ENCODE data around the gene SPTLC2. TPM values are rescaled to one million over a fixed set of nuclear protein-coding genes. Genes with fewer than 3 reads are reported as not detected.
"Not testable (repeated sequence)": the region's sequence is repeated elsewhere in the genome, so short reads cannot be mapped to it uniquely, and the experiment has no call there.

Gene SPTLC2, protein sequence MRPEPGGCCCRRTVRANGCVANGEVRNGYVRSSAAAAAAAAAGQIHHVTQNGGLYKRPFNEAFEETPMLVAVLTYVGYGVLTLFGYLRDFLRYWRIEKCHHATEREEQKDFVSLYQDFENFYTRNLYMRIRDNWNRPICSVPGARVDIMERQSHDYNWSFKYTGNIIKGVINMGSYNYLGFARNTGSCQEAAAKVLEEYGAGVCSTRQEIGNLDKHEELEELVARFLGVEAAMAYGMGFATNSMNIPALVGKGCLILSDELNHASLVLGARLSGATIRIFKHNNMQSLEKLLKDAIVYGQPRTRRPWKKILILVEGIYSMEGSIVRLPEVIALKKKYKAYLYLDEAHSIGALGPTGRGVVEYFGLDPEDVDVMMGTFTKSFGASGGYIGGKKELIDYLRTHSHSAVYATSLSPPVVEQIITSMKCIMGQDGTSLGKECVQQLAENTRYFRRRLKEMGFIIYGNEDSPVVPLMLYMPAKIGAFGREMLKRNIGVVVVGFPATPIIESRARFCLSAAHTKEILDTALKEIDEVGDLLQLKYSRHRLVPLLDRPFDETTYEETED
- 10.4 and 14.7 TPM in 2 replicates for total RNA-seq (2014; rRNA removed; shearing (Covaris generic))

DNA sequence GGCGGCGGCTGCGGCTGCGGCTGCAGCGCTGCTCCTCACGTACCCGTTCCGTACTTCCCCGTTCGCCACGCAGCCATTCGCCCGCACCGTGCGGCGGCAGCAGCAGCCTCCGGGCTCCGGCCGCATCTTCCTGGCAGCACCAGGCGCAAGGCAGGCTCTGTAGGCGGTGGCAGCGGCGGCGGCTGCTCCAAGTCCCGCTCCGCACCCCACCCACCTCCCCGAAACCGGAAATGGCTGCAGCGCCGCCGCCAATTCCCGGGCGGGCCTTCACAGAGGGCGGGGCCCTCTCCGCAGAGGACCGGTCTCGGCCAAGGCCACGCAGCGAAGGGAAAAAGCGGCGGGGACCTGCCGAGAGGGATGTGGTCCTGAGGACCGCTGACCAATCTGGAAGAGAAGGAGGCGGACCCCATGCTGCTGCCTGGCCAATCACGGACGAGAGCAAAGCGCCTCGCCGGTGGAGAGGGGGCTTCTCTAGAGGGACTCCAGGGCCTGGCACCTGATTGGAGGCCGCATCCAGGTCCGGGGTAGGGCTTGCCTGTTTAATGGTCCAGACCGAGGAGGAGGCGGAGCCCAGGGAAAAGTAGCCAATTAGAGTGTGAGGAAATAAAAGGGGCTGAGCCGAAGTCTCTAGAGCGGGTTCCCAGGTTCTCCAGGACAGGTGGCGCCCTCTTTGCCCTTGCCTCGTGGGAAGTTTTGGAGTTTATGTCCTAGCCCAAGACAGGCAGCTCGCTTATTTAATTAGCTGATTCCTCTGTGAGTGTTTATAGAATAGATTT lies at the start of gene SPTLC2:
TSS of gene SPTLC2 (minus strand) at position 184 of the 776 bp plus-strand sequence. CDS start at position 126, 58 bp downstream.
- DNase-seq (ENCODE audit: low spot score), result peak; percentile 99

DNA sequence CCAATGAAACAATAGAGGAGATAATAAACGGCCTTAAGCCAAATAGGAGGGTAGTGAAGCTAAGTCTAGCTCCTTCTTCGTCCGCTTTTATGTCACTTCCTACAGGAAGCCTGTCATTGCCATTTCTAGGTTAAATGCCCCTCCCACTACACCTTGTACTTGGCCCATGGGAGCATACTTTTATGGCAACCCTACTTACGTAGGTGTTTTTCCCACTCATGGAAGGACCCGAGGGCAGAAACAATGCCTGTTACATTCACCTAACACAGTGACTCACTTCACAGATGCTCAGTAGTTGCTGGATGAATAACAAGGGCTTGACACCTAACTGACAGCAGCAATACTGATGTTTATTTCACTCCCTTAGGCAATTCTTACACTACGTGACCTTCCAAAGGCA lies 46.9 kb upstream of the SPTLC2 start:
- DNase-seq (ENCODE audit: low spot score), result no peak

DNA sequence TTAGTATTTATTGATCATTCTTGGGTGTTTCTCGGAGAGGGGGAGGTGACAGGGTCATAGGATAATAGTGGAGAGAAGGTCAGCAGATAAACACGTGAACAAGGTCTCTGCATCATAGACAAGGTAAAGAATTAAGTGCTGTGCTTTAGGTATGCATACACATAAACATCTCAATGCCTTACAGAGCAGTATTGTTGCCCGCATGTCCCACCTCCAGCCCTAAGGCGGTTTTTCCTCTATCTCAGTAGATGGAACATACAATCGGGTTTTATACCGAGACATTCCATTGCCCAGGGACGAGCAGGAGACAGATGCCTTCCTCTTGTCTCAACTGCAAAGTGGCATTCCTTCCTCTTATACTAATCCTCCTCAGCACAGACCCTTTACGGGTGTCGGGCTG lies 45.1 kb upstream of the SPTLC2 start:
- not testable (repeated sequence) for DNase-seq (ENCODE audit: low spot score)

DNA sequence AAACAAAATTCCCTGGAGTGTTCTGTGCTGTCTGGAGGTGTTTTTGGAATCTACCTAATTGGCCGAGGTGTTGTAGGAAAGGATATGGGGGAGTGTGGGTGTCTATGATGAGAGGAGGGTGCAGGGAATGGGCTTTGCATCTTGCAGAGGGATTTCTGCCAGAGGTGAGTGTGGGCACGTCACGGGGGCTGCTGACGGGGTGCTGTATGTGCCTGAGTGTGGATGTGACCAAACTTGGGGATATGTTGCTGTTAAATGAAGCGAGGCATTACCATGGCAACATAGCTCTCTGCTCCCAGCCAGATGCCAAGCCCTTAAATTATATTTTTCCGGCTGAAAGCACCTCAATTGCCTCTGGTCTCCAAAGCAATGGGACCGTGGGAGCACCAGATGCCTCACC lies 44.3 kb upstream of the SPTLC2 start:
- no peak for DNase-seq (ENCODE audit: low spot score)

DNA sequence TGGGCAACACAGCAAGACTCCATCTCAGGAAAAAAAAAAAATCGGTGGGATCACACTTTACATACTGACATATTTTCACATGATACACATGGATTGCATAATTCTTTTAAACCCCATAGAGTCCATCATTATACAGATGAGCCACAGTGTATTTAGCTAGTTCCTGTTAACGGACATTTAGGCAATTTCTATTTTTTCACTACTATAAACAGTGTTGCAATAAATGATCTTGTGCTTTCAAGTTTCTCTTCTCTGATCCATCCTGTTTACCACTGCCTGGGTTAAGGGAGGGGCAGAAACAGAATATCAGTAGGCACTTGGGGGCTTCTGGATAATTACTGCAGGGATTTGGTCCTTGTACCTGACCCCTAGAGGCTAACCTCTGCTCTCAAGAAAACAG lies 43.4 kb upstream of the SPTLC2 start:
- no peak for DNase-seq (ENCODE audit: low spot score)

DNA sequence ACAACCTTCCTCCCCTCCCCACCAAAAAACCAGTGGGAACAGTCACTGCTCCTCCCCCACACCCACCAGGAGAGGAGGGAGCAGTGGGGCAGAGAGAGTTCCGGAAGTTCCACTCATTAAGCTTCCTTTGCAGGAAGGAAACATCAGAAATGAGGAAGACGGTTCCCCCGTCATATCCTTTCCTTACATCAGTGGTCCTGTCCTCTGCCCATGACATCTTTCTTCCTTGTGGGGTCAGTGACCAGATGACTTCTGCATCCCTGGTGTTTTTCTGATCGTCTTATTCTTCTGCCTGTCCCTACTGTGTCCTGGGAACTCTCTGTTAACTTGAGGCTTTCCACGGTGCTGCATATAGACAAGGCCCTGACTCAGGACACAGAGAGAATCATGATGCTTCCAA lies 40.8 kb upstream of the SPTLC2 start:
- DNase-seq (ENCODE audit: low spot score), result no peak

DNA sequence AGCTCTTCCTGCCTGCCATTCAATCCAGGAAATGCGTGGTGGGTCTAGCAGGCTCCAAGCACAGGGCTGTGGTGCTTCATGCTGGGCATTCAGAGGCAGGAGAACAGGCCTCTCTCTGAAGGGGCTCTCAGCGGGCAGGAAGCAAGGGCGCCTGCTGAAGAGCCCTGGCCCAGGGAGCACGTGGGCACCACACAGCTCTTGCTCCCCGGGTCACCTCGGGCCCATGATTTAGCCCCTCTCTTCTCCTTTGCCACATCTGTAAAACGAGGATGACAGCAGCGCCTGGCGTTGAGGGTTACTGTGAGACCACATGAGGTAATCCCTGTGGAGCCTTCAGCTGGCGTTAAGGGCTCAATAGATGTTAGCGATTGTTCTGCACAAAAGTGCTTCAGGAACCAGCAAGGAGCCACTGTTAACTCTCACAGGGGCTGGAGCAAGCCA lies 37.6 kb upstream of the SPTLC2 start:
- DNase-seq (ENCODE audit: low spot score), result no peak

DNA sequence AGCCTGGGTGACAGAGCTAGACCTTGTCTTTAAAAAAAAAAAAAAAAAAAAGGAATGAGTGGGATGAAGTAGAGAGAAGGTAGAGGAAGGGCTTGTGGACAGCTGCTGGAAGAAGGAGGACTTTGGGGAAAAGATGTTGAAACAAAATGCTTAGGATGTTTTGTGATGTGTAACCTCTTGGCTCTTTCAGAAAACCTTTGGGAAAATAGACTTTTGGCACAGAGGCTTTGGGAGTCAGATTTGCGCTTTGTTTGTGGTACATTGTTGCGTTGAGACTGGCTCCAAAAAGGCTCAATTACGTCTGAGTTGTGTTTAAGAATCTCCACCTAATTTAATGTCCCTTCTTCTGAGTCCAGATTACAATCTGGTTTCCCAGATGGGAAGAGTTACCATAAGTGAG lies 32.9 kb upstream of the SPTLC2 start:
- DNase-seq (ENCODE audit: low spot score), result no peak

DNA sequence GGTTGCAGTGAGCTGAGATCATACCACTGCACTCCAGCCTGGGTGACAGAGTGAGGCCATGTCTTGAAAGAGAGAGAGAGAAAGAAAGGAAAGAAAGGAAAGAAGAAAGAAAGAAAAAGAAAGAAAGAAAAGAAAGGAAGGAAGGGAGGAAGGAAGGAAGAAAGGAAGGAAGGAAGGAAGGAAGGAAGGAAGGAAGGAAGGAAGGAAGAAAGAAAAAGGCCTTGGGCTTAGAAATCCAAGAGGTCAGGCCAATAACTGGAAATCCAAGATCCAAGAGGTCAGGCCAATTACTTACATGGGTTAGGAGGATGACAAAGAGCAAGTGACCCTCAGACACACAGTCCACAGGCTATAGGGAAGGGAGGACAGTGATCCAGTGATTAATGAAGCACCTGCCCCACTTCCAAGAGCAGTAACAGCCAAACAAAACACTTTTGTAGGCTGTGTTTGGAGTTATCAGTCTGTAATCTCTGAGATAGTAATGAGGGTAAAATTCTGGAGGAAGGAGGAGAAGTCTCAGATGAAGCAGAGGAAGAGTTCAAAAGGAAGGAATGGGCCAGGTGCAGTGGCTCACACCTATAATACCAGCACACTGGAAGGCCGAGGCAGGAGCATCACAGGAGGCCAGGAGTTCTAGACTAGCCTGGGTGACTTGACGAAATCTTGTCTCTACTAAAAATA lies 32.2 kb upstream of the SPTLC2 start:
- no peak for DNase-seq (ENCODE audit: low spot score)

DNA sequence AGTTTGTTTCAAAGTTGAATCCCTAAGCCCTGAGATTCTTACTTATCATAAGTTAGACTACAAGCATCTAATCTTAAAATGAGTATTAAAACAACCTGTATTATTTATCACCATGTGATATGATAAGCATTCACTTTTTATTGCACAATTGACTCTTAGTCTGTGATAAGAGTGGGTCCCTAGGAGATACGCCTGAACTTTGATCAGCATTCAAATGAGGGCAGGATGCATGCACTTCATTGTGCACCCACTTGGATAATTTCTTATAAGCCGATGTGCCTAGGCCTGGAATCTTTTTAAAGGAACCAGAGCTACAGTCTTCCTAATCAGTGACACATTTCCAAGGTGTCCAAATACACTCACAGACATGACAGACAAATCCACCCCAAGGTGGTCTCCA lies 31.4 kb upstream of the SPTLC2 start:
- DNase-seq (ENCODE audit: low spot score), result no peak

DNA sequence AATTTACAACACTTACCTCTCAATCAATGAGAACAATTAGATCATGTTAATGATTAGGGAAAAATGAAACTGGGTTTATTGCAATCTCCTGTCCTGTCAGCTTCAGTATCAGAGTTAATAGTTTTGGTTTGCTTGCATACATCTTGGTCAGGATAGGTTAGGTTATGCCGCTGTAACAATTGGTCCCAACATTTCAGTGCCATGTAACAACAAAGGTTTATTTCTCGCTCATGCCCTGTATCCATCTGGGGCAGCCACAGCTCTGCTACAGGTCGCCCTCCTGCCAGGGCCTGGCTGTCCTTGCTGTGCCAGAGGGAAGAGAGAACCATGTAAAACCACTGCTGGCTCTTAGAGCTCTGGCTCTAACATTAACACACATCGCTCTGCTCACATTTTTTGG lies 30.5 kb upstream of the SPTLC2 start:
- no peak for DNase-seq (ENCODE audit: low spot score)

DNA sequence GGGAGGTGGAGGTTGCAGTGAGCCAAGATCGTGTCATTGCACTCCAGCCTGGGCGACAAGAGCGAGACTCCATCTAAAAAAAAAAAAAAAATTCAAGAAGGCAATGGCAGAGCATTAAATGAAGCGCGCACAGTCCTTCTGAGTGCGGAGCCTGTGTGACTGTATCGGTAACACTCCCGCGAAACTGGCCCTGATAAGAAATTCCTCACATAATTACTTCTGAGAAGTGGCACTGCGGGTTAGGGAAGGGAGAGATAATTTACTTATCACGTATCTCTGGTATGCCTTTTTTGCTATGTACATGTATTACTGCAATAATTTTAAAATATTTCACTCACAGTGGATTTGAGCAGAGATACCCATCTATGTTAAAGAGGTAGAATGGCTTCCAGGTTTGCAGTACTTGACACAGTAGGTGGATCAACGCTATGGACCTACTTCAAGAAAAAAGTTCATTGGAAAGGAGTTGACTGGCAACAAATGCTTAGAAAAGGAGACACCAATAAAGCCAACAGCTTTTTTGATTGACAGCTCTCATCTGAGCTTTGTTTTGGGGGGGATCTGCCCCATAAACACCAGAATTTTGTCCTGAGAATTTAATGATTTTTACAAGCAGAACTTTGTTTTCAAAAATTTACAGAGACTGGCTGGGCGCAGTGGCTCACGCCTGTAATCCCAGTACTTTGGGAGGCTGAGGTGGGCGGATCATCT lies 29.2 kb upstream of the SPTLC2 start:
- no peak for DNase-seq (ENCODE audit: low spot score)

DNA sequence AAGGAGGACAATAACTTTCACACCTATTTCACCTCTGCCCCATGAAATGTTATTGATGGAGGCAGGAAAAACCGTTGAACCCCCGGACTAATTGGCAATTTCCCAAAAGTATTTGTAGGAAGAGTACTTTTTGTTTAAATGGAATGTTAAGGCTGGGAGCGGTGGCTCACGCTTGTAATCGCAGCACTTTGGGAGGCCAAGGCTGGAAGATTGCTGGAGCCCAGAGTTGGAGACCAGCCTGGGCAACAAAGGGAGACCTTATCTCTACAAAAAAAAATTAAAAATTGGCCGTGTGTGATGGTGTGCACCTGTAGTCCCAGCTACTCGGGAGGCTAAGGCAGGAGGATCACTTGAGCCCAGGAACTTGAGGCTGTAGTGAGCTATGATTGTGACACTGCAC lies 26.0 kb upstream of the SPTLC2 start:
- DNase-seq (ENCODE audit: low spot score), result no peak

DNA sequence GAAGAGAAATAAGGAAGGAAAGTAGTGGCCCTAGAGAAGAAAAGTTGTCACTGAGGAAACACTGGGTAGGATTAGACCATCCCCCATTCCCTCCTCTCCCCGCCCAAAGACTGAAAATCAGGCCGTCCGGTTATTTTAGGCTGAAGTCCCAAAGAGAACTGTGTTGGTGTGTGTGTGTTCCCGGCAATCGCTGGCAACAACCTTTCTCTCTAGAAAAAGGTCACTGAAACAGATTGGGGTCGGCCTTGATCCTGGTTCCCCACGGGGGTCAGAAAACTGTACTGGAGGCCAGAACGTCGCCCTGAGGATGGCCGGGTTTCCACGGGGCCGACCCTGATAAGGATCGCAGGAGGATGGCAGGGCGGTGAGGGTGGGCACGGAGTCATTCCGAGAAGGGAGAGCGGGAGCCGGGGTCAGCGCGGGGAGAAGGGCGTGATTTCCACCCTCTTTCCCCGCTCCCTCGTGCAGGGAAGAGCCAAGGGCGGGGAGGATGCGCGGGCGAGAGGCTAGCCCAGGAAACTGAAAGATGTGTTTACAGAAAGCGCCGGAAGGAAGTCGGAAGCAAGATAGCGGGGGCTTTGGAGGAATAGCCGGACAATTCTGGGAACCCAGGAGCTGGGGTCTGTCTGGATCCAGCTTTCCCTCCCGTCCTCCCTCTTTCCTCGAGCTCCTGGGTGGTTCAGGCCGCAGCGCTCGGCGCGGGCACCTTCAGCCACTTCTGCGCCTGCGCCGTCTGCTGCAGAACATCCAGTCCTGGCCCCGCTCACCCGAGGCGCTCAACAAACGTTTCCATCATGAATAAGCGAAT lies 25.3 kb upstream of the SPTLC2 start:
- no peak for DNase-seq (ENCODE audit: low spot score)

DNA sequence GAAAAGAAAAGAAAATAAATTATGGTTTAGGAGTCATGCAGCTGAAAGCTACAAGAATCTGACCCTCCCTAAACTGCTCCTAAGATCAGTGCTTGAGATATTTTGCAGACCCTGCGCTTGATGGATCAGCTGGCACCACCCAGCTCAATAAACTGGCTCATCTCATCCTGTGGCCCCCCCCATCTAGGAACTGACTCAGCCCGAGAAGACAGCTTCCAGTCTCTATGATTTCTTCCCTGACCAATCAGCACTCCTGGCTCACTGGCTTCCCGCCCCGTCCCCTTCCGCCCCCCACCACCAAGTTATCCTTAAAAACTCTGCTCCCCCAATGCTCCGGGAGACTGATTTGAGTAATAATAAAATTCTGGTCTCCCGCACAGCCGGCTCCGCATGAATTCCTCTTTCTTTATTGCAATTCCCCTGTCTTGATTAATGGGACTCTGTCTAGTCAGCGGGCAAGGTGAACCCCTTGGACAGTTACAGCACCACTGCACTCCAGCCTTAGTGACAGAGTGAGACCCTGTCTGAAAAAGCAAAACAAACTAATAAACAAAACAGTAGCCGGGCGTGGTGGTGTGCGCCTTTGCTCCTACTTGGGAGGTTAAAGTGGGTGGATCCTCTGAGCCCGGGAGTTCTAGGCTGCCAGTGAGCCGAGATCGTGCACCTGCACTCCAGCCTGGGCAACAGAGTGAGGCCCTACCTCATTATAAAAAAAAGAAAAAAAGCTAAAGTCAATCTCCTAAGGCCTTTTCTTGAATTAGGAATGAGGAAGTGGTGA lies 24.5 kb upstream of the SPTLC2 start:
- DNase-seq (ENCODE audit: low spot score), result no peak

DNA sequence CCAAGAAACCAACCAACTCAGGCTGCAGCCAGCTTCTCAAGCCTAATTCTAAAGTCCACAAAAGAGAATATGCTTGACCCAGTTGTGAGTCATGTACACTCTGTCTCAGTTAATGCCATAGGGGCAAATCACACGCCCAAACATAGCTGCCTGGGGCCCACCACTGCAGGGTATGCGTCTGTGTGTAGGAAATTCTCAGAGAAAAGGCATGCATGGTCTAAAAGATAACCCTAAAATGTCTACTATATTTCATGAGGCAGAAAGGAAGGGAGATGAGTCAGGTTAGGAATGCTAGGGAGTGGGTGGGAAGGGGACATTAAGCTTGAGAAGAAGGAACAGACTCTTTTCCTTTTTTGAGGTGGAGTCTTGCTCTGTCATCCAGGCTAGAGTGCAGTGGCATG lies 22.3 kb upstream of the SPTLC2 start:
- DNase-seq (ENCODE audit: low spot score), result no peak

DNA sequence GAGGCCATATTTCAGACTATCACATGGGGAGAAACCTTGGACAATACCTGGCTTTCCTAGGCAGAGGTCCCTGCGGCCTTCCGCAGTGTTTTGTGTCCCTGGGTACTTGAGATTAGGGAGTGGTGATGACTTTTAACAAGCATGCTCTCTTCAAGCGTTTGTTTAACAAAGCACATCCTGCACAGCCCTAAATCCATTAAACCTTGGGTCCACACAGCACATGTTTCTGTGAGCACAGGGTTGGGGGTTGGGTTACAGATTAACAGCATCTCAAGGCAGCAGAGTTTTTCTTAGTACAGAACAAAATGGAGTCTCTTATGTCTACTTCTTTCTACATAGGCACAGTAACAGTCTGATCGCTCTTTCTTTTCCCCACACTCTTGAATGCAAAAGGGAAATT lies 19.4 kb upstream of the SPTLC2 start:
- DNase-seq (ENCODE audit: low spot score), result not testable (repeated sequence)

DNA sequence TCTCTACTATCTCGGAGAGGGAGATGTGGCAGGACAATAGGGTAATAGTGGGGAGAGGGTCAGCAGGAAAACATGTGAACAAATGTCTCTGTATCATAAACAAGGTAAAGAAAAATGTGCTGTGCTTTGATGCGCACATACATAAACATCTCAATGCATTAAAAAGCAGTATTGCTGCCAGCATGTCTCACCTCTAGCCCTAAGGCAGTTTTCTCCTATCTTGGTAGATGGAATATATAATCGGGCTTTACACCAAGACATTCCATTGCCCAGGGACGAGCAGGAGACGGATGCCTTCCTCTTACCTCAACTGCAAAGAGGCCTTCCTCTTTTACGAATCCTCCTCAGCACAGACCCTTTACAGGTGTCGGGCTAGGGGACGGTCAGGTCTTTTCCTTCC lies 19.0 kb upstream of the SPTLC2 start:
- not testable (repeated sequence) for DNase-seq (ENCODE audit: low spot score)

DNA sequence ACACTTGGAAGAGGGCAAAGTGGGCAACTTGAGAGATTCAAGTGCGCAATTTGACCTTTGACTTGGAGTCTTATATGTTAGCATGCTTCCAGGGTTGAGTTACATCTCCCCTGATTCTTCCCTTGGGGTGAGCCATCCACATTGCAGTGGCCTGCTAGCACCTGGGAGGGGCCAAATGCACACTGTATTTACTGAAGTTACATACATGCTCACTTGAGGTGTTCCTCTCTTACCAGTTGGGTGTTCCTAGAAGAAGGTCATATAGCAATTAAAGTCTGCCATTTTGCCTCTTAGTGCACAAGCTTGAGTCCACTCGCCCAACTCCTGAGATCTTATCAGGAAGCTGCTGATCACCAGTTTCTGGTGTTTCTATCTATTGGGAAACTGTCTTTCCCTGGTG lies 13.7 kb upstream of the SPTLC2 start:
- DNase-seq (ENCODE audit: low spot score), result no peak

DNA sequence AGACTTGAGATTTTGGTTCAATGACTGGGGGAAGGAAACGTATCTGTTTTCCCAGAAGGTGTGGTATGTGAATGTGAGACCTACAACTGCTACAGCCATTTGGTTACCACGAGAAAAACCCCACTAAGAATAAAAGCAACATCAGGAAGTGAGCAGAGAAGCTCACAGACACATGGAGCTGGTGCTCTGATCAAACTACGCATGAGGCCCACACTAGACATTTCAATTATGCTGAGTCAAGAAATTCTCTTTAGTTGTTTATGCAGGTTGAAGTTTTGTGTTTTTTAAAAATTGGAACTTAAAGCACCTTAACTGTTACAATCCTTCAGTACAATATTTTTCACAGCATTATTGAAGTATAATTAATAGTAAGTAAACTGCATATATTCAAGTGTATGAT lies 8.9 kb upstream of the SPTLC2 start:
- no peak for DNase-seq (ENCODE audit: low spot score)
